C4-2B (cell line): ENCODE measurements around the gene GATA1.

Source experiments
- CTCF ChIP-seq: fragments of 450-650 bp; conservative IDR thresholded peaks from 2 replicates; pipeline ENCODE4 v1.5.1; 2017; ENCODE audit warnings: mild to moderate bottlenecking
- ZFX ChIP-seq: fragments of 450-650 bp; IDR thresholded peaks from 2 replicates; pipeline ENCODE4 v1.6.1; 2017

GRCh38 chrX:48747415-48748016, 38.9 kb upstream of the GATA1 start:
- TF ChIP-seq CTCF (no peak), ZFX (no peak)
